Breast epithelium (tissue), 4 donors: ENCODE measurements around the gene FEN1. TPM values are rescaled to one million over a fixed set of nuclear protein-coding genes. Genes with fewer than 3 reads are reported as not detected.

ENCODE experiments used
- DNase-seq, 2 donors: peaks; one replicate each; pipeline ENCODE4 v3.0.0-alpha.2; 2019; ENCODE audit warnings: low spot score in 2 of 2
- H3K27ac ChIP-seq, 2 donors: fragments of 200-600 bp; sonication (generic) in 1 of 2; one replicate each; pipeline ENCODE4 v1.5.1; 2016 to 2019; ENCODE audit warnings: mild to moderate bottlenecking in 1 of 2
- H3K27me3 ChIP-seq, 2 donors: fragments of 200-600 bp; sonication (generic) in 1 of 2; one replicate each; pipeline versions ENCODE4 v1.5.1 to v1.6.0; 2017 to 2019; ENCODE audit warnings: control low read depth in 1 of 2, mild to moderate bottlenecking in 1 of 2
- H3K36me3 ChIP-seq: fragments of 200-600 bp; one replicate; pipeline ENCODE4 v1.5.1; 2019
- H3K4me1 ChIP-seq, 2 donors: fragments of 200-600 bp; sonication (generic); one replicate each; pipeline ENCODE4 v1.5.1; 2016 to 2019; ENCODE audit warnings: control low read depth in 1 of 2
- H3K4me3 ChIP-seq, 3 donors: fragments of 200-600 bp; sonication (generic); 1 replicate in 2 of 3; 2 replicates in 1 of 3; pipeline ENCODE4 v1.5.1; 2016 to 2019; ENCODE audit warnings: mild to moderate bottlenecking in 3 of 3, moderate library complexity in 2 of 3
- H3K9me3 ChIP-seq, 2 donors: fragments of 200-600 bp; sonication (generic) in 1 of 2; one replicate each; pipeline ENCODE4 v1.5.1; 2016 to 2019; ENCODE audit warnings: control low read depth in 1 of 2
- POLR2A ChIP-seq: fragments of 450-650 bp; IDR thresholded peaks from one replicate; pipeline ENCODE4 v1.6.1; 2016; ENCODE audit warnings: antibody characterized with exemption, mild to moderate bottlenecking, moderate library complexity
- POLR2AphosphoS5 ChIP-seq, 3 donors: sonication (generic); formaldehyde crosslinking; IDR thresholded peaks; one replicate each; pipeline ENCODE4 v1.6.1; 2017; ENCODE audit warnings: antibody characterized with exemption in 3 of 3
- intact Hi-C: fragments of 100-400 bp; cut with DNase I; formaldehyde crosslinking; loops from one replicate; pipeline ENCODE4 v1.15.1; 2023; ENCODE audit warnings: low total_unique reads
- total RNA-seq, 3 donors: library from RNA; depleted of rRNA; stranded (reverse); fragments of >200 nt; gene quantifications; one replicate each; pipeline ENCODE4 v1.1.0, GENCODE V29; 2016
- TF ChIP-seq, protein P1 (sequence below), 3 donors: fragments of 450-650 bp; IDR thresholded peaks; one replicate each; pipeline ENCODE4 v1.5.1; 2016 to 2017; ENCODE audit warnings: antibody characterized with exemption in 3 of 3, mild to moderate bottlenecking in 3 of 3, moderate library complexity in 3 of 3

Gene FEN1
- total RNA-seq, 3 donors from 2014 or later, result 5.9 to 9.2 (median 8.5) TPM

GRCh38 chr11:61791737-61792309 is 888 bp upstream of the FEN1 start:
- Histone ChIP-seq H3K4me1 (no peaks in the 10 kb centered on the region), H3K27ac (peak overlapping the region; percentile 94 to 97), H3K27me3 (no peaks in the 10 kb centered on the region), H3K9me3 (no peaks in the 10 kb centered on the region), H3K36me3 (peaks cover 6% of the 10 kb centered on the region), H3K4me3 (peak overlapping the region; percentile 74 to 89 (median 79))
- TF ChIP-seq, protein P1, sequence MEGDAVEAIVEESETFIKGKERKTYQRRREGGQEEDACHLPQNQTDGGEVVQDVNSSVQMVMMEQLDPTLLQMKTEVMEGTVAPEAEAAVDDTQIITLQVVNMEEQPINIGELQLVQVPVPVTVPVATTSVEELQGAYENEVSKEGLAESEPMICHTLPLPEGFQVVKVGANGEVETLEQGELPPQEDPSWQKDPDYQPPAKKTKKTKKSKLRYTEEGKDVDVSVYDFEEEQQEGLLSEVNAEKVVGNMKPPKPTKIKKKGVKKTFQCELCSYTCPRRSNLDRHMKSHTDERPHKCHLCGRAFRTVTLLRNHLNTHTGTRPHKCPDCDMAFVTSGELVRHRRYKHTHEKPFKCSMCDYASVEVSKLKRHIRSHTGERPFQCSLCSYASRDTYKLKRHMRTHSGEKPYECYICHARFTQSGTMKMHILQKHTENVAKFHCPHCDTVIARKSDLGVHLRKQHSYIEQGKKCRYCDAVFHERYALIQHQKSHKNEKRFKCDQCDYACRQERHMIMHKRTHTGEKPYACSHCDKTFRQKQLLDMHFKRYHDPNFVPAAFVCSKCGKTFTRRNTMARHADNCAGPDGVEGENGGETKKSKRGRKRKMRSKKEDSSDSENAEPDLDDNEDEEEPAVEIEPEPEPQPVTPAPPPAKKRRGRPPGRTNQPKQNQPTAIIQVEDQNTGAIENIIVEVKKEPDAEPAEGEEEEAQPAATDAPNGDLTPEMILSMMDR (IDR thresholded peaks at IDR 0.05), result no peak
- TF ChIP-seq POLR2AphosphoS5 (IDR thresholded peaks at IDR 0.05) (no peak), POLR2A (no peak)
- peak; percentile 65 to 74 for DNase-seq
- intact Hi-C loops, result loop anchor here (10.0 kb wide), 1 partner anchor 293 kb away; no protein-coding TSS in a partner anchor

GRCh38 chr11:61793083-61793828 is 545 bp downstream of the FEN1 start:
- intact Hi-C loops, result loop anchor here (10.0 kb wide), 1 partner anchor 292 kb away; no protein-coding TSS in a partner anchor

GRCh38 chr11:61793829-61794204 is 1.1 kb downstream of the FEN1 start:
- no peaks in the 10 kb centered on the region for H3K36me3 ChIP-seq
- DNase-seq, result no peak
- H3K4me3 ChIP-seq, result peak overlapping the region in 1 of 3 donors; percentile 89
- H3K27ac ChIP-seq, result no peak overlapping the region
- no peaks in the 10 kb centered on the region for H3K9me3 ChIP-seq
- intact Hi-C loops, result loop anchor here (10.0 kb wide), 1 partner anchor 291 kb away; no protein-coding TSS in a partner anchor
- TF ChIP-seq, protein P1 (IDR thresholded peaks at IDR 0.05), result no peak
- TF ChIP-seq POLR2A (no peak), POLR2AphosphoS5 (IDR thresholded peaks at IDR 0.05) (no peak)
- no peaks in the 10 kb centered on the region for H3K4me1 ChIP-seq
- H3K27me3 ChIP-seq, result no peaks in the 10 kb centered on the region

More at GRCh38 chr11:61793083-61793828, 545 bp downstream of the FEN1 start:
- no peak for TF ChIP-seq POLR2A
- no peak for TF ChIP-seq POLR2AphosphoS5 (IDR thresholded peaks at IDR 0.05)
- TF ChIP-seq, protein P1 (IDR thresholded peaks at IDR 0.05), result no peak
- DNase-seq, result no peak
- no peaks in the 10 kb centered on the region for H3K9me3 ChIP-seq
- H3K4me3 ChIP-seq, result peak overlapping the region; percentile 74 to 89 (median 79)
- no peaks in the 10 kb centered on the region for H3K36me3 ChIP-seq
- peak overlapping the region; percentile 94 to 97 for H3K27ac ChIP-seq
- H3K27me3 ChIP-seq, result no peaks in the 10 kb centered on the region
- no peaks in the 10 kb centered on the region for H3K4me1 ChIP-seq

DNA sequence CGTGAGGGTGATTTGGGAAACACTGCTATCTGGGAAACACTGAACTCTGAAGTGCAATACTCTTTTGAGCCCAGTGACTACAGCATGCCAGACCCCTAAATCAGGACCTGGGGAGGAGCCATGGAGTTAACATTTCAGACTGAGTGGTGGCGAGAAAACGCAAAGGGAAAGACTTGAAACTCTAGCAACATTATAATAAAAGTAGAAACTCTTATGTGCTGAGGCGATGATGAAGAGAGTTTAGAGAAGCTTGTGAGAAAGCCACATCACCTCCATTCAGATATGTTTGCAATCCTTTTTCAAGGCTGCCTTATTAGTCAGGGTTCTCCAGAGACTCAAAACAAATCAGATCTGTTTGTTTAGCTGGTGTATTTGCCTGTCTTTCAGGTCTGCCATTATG is 1.9 kb downstream of the FEN1 start:
- H3K4me3 ChIP-seq, result no peak overlapping the region

More for the DNA sequence above, 1.9 kb downstream of the FEN1 start:
- intact Hi-C loops, result loop anchor here (10.0 kb wide), 1 partner anchor 290 kb away; no protein-coding TSS in a partner anchor
- TF ChIP-seq, protein P1 (IDR thresholded peaks at IDR 0.05), result no peak
- Histone ChIP-seq H3K27ac (no peak overlapping the region), H3K27me3 (no peaks in the 10 kb centered on the region), H3K9me3 (no peaks in the 10 kb centered on the region), H3K4me1 (no peaks in the 10 kb centered on the region), H3K36me3 (no peaks in the 10 kb centered on the region)
- DNase-seq, result no peak
